Psoas muscle (tissue), 8 donors: ENCODE results near the gene NPL. TPM values are rescaled to one million over a fixed set of nuclear protein-coding genes. Genes with fewer than 3 reads are reported as not detected.

ENCODE experiments used
- ATAC-seq, 4 donors: fragments of 200-7000 bp; cut with Tn5 transposase; one replicate each; pipeline ENCODE4 v1.9.1; 2020; ENCODE audit warnings: moderate library complexity in 3 of 4, mild to moderate bottlenecking in 2 of 4
- DNase-seq, 2 donors: peaks; one replicate each; pipeline ENCODE4 v3.0.0-alpha.2; 2020
- H3K27ac ChIP-seq: fragments of 200-600 bp; one replicate; pipeline ENCODE4 v1.8.0; 2022
- H3K27me3 ChIP-seq, 3 donors: fragments of 200-600 bp in 1 of 3; one replicate each; pipeline versions ENCODE4 v1.6.1 to v1.8.0; 2013 to 2022; ENCODE audit warnings: low read length in 2 of 3, mild to moderate bottlenecking in 2 of 3, moderate library complexity in 1 of 3; ENCODE audit not compliant: insufficient read depth in 3 of 3
- H3K36me3 ChIP-seq, 2 donors: fragments of 200-600 bp in 1 of 2; one replicate each; pipeline versions ENCODE4 v1.6.1 to v1.8.0; 2013 to 2022; ENCODE audit warnings: low read depth in 1 of 2, mild to moderate bottlenecking in 1 of 2, moderate library complexity in 1 of 2; ENCODE audit not compliant: insufficient read depth in 1 of 2
- H3K4me1 ChIP-seq: fragments of 200-600 bp; one replicate; pipeline ENCODE4 v1.8.0; 2022
- H3K4me3 ChIP-seq: fragments of 200-600 bp; one replicate; pipeline ENCODE4 v1.8.0; 2022; ENCODE audit warnings: mild to moderate bottlenecking
- H3K9me3 ChIP-seq: fragments of 200-600 bp; one replicate; pipeline ENCODE4 v1.8.0; 2022
- WGBS, 3 donors: extraction: QIAGEN DNeasy Blood & Tissue Kit; methylation state at CpG; one replicate each; pipeline versions ENCODE4 v1.1.6 to v1.1.7; 2013; 5-methylcytosine and 5-hydroxymethylcytosine counted together
- intact Hi-C, 2 donors: fragments of 100-400 bp; cut with DNase I; formaldehyde crosslinking; loops; one replicate each; pipeline versions ENCODE4 v1.11.0 to v1.14.2; 2022
- polyA plus RNA-seq, 3 donors: library from polyadenylated mRNA; stranded (reverse); fragments of 200-250 nt; gene quantifications; one replicate each; pipeline ENCODE4 v1.2.3, GENCODE V29; 2013
- total RNA-seq, 4 donors: library from RNA; stranded (reverse); fragmentation: NEBNext Ultra II Directional in 2 of 4; extraction: Animal tissue kit (Norgen Biotek cat#: 25700) in 2 of 4; gene quantifications; one replicate each; pipeline versions ENCODE4 v1.2.1 to v1.2.4, GENCODE V29; 2021 to 2023
- TF ChIP-seq, protein P1 (sequence below): fragments of 200-600 bp; IDR thresholded peaks from one replicate; pipeline ENCODE4 v1.8.0; 2022; ENCODE audit warnings: antibody characterized with exemption
- donor health status: healthy with polysubstance abuse.
- donor health status: DM: no; HTN: no; CAD: no; lungs with moderate emphysema.
- donor health status: Bipolar disorder and iron deficiency.
- donor health status: healthy.
- donor health status: DM: yes; HTN: yes; CAD: no.
- donor health status: DM: no; HTN: no; CAD: no.
- donor health status: DM: no; HTN: no; CAD: no.
- donor health status: DM: yes; HTN: yes; CAD: no.

The NPL gene
- total and polyA plus RNA-seq, 7 donors, result 2.2 to 6.7 (median 4.3) TPM

DNA sequence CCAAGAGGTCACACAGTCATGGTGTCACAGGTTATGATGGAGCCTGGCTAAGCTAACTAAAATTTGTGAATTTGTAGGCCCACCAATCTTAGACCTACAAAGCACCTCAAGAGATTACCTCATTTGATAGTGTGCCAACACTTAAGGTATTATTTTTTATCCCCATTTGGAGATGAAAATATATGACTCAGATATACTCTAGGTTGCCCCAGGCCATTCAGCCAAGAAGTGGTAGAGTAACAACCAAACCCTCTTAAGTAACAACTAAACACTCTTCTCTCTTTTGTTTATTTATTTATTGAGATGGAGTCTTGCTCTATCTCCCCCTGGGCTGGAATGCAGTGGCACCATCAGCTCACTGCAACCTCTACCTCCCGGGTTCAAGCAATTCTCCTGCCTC lies 14.3 kb downstream of the NPL start:
- ATAC-seq (no peak), DNase-seq (no peak)
- TF ChIP-seq, protein P1, sequence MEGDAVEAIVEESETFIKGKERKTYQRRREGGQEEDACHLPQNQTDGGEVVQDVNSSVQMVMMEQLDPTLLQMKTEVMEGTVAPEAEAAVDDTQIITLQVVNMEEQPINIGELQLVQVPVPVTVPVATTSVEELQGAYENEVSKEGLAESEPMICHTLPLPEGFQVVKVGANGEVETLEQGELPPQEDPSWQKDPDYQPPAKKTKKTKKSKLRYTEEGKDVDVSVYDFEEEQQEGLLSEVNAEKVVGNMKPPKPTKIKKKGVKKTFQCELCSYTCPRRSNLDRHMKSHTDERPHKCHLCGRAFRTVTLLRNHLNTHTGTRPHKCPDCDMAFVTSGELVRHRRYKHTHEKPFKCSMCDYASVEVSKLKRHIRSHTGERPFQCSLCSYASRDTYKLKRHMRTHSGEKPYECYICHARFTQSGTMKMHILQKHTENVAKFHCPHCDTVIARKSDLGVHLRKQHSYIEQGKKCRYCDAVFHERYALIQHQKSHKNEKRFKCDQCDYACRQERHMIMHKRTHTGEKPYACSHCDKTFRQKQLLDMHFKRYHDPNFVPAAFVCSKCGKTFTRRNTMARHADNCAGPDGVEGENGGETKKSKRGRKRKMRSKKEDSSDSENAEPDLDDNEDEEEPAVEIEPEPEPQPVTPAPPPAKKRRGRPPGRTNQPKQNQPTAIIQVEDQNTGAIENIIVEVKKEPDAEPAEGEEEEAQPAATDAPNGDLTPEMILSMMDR, result no peak
- Histone ChIP-seq H3K27ac (no peak overlapping the region), H3K9me3 (no peaks in the 10 kb centered on the region), H3K36me3 (peaks cover 0 to 53% of the 10 kb centered on the region in 2 donors), H3K4me3 (no peak overlapping the region), H3K27me3 (no peaks in the 10 kb centered on the region), H3K4me1 (no peaks in the 10 kb centered on the region)
- WGBS, 3 donors, result 94 to 100% (median 97%) methylated on average over 1 of the region's 1 CpG
- intact Hi-C loops, result no loop called here

DNA sequence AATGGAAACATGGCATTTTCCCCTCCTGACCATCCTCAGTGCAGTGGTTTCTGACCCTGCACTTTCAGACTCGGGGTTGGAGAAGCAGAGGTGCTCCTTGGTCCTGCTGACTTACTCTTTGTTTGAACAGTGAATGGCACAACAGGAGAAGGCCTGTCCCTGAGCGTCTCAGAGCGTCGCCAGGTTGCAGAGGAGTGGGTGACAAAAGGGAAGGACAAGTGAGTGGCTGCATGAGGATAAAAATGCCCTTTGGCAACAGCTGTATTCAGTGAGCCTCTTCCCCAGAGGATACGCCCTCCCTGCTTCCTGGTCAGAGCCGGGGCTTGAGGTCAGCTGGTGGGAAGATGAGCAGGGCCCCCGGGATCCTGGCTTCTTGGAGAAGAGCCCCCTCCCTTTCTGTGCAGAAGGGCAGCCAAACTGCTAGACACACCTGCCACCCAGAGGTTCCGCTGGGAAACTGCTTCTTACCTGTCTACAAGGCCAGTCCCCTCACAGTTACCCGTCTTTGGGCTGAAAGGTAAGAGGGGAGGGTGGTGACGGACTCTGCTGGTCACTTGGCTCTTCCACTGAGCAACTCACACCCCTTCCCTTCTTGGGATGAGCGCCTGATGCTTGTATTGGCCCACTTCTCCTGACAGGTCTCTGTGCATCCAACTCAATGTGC lies 16.6 kb downstream of the NPL start:
- intact Hi-C loops, result no loop called here
- no peak overlapping the region for H3K27ac ChIP-seq
- no peaks in the 10 kb centered on the region for H3K4me1 ChIP-seq
- no peaks in the 10 kb centered on the region for H3K27me3 ChIP-seq
- peaks cover 0 to 73% of the 10 kb centered on the region in 2 donors for H3K36me3 ChIP-seq
- TF ChIP-seq, protein P1, result no peak
- ATAC-seq (no peak), DNase-seq (no peak)
- no peaks in the 10 kb centered on the region for H3K9me3 ChIP-seq
- WGBS, 3 donors, result 73 to 78% (median 77%) methylated on average over 11 of the region's 11 CpGs
- no peak overlapping the region for H3K4me3 ChIP-seq

DNA sequence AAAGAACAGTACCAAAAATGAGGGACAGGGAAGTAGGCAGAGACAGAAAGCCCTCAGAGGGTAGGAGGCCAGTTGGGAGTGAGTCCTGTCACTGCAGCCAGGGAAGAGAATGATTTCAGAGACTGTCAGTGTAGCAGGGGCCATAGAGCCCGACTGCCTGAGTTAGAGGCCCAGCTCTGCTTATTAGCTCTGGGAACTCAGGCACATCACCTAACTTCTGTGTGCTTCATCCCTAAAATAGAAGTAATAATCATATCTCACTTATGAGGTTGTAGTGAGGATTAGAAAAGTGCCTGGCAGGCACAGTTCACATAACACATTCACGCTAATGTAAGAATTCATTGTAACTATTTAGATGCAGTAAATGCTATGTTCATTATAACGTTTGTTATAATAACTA lies 18.3 kb downstream of the NPL start:
- ATAC-seq (no peak), DNase-seq (no peak)
- intact Hi-C loops, result no loop called here
- H3K27me3 ChIP-seq, result no peaks in the 10 kb centered on the region
- TF ChIP-seq, protein P1, result no peak
- no peaks in the 10 kb centered on the region for H3K4me1 ChIP-seq
- no peak overlapping the region for H3K4me3 ChIP-seq
- no peak overlapping the region for H3K27ac ChIP-seq
- peaks cover 3 to 91% of the 10 kb centered on the region in 2 donors for H3K36me3 ChIP-seq
- H3K9me3 ChIP-seq, result no peaks in the 10 kb centered on the region
- WGBS, 3 donors, result 71 to 89% (median 72%) methylated on average over 3 of the region's 3 CpGs

DNA sequence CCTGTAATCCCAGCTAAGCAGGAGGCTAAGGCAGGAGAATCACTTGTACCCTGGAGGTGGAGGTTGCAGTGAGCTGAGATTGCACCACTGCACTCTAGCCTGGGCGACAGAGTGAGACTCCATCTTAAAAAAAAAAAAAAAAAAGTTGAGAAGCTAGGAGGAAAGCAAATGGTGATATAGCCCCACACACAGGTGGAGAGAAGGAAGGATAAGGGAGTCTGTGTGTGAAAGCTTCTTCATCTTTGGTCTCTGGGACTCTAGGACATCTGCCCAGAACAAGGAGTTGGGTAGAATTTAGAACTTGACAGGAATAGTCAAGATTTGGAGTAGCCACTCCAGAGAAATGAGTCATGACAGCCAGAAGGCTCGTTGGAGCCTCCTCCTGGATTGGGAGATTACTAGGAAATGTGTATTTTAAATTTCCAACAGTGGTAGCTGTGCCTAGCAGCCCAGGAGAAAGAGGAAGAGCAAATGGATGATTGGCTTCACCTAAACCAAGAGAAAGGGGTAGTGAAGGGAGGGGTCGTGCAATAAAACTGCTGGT lies 19.9 kb downstream of the NPL start:
- TF ChIP-seq, protein P1, result no peak
- Histone ChIP-seq H3K4me1 (no peaks in the 10 kb centered on the region), H3K27me3 (no peaks in the 10 kb centered on the region), H3K4me3 (no peak overlapping the region), H3K9me3 (no peaks in the 10 kb centered on the region), H3K27ac (no peak overlapping the region), H3K36me3 (peaks cover 3 to 96% of the 10 kb centered on the region in 2 donors)
- 69 to 74% (median 72%) methylated on average over 3 of the region's 3 CpGs for WGBS, 3 donors
- no peak for ATAC-seq
- intact Hi-C loops, result no loop called here
- DNase-seq, result no peak
